Measurements from ENCODE around the gene LFNG.

LFNG gene

DNA sequence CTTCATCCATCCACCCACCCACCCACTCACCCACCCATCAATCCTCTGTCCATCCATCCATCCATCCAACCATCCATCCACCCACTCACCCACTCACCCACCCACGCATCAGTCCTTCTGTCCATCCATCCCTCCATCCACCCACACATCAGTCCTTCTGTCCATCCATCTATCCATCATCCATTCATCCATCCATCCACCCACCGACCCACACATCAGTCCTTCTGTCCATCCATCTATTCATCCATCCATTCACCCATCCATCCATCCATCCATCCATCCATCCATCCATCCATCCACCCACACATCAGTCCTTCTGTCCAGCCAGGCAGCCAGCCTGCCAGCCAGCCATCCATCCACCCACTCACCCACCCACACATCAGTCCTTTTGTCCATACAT, 27.5 kb upstream of the LFNG start:
- H3K4me3 ChIP-seq (ENCODE audit: control insufficient read depth, low read depth, low read length): no peak overlapping the region
- TF ChIP-seq, protein P1, sequence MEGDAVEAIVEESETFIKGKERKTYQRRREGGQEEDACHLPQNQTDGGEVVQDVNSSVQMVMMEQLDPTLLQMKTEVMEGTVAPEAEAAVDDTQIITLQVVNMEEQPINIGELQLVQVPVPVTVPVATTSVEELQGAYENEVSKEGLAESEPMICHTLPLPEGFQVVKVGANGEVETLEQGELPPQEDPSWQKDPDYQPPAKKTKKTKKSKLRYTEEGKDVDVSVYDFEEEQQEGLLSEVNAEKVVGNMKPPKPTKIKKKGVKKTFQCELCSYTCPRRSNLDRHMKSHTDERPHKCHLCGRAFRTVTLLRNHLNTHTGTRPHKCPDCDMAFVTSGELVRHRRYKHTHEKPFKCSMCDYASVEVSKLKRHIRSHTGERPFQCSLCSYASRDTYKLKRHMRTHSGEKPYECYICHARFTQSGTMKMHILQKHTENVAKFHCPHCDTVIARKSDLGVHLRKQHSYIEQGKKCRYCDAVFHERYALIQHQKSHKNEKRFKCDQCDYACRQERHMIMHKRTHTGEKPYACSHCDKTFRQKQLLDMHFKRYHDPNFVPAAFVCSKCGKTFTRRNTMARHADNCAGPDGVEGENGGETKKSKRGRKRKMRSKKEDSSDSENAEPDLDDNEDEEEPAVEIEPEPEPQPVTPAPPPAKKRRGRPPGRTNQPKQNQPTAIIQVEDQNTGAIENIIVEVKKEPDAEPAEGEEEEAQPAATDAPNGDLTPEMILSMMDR (conservative IDR thresholded peaks at IDR 0.05; ENCODE audit: control insufficient read depth, insufficient read depth, low read depth, low read length): no peak
- no peak for DNase-seq (ENCODE audit: low read depth)

DNA sequence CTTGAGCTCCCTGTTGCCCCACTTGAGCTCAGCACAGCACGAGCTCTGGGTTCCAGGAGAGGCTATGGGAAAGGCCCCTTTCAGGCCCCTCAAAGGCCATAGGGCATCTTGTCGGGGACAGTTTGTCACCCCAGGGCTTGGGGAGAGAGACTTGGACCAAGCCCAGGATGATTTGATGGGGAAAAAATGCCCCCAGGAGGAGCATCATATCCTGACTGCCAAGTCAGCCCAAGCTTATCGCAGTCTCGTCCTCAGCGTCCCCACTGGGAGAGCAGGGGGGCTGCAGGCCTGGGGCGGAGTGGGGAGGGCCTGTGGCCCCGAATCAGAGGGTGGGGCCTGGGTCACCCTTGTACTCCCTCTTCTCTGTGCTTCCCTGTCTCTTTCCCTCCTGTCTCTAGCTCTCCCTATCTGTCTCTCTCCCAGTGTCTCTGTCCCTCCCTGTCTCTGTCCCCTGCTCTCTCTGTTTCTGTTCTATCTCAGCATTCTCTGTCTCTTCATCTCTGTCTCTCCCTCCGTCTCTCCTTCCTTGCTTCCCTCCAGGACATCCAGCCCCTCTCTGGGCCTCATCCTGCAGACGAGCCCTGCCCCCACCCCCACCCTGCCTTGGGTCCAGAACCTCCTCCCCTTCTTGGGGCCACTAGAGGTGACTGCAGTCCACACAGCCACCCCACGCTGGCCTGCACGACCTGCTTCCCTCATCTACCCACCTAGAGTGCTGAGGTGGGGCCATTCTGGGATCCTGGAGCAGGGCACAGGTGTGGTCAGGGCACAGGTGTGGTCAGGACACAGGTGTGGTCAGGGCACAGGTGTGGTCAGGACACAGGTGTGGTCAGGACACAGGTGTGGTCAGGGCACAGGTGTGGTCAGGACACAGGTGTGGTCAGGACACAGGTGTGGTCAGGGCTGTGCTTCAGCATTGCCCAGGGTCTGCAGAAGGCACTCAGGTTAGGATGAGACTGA, 26.1 kb upstream of the LFNG start:
- DNase-seq (ENCODE audit: low read depth): no peak
- no peak overlapping the region for H3K4me3 ChIP-seq (ENCODE audit: control insufficient read depth, low read depth, low read length)
- TF ChIP-seq, protein P1 (conservative IDR thresholded peaks at IDR 0.05; ENCODE audit: control insufficient read depth, insufficient read depth, low read depth, low read length): no peak

DNA sequence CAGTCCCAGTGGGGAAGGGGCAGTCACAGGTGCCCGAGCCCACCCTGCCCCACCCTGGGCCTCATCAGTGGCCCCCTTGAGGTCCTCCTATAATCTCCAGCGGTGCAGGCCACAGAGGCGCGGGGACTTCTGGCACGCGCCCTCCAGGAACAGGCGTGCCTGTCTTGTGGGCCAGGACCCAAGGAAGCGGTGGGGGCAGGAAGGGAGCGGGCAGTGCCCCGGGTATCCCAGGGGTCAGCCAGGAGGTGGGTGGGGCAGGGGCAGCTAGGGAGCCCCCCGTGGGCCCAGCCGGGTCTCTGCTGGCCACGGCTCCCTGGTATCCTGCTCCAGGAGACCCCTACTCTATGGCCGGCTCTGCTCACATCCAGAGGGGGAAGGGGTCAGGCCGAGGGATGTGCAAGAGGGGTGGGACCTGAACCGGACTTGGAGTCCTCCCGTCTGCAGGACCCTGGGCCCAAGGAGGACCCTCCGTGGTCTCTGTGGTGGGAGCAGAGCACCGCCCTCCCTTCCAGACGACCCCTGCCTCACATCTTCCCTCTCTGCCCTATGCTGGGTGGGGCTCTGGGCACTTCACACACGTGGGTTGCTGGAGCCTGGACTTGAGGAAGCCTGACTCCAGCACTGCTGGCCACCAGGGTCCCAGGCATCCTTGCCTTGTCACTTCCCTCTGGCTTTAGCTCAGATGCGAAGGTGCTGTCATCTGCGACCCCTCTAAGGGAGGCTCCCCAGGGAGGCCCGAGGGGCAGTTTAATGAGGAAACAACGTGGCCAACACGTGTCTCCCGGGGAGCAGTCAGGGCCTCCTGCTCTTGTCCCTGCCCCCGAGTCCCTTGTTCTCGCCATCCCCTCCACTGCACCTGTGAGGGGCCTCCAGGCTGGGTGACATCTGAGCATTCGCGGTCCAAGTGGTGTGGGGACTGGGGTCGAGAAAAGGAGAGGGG, 25.1 kb upstream of the LFNG start:
- H3K4me3 ChIP-seq (ENCODE audit: control insufficient read depth, low read depth, low read length): no peak overlapping the region
- TF ChIP-seq, protein P1 (conservative IDR thresholded peaks at IDR 0.05; ENCODE audit: control insufficient read depth, insufficient read depth, low read depth, low read length): no peak
- no peak for DNase-seq (ENCODE audit: low read depth)

DNA sequence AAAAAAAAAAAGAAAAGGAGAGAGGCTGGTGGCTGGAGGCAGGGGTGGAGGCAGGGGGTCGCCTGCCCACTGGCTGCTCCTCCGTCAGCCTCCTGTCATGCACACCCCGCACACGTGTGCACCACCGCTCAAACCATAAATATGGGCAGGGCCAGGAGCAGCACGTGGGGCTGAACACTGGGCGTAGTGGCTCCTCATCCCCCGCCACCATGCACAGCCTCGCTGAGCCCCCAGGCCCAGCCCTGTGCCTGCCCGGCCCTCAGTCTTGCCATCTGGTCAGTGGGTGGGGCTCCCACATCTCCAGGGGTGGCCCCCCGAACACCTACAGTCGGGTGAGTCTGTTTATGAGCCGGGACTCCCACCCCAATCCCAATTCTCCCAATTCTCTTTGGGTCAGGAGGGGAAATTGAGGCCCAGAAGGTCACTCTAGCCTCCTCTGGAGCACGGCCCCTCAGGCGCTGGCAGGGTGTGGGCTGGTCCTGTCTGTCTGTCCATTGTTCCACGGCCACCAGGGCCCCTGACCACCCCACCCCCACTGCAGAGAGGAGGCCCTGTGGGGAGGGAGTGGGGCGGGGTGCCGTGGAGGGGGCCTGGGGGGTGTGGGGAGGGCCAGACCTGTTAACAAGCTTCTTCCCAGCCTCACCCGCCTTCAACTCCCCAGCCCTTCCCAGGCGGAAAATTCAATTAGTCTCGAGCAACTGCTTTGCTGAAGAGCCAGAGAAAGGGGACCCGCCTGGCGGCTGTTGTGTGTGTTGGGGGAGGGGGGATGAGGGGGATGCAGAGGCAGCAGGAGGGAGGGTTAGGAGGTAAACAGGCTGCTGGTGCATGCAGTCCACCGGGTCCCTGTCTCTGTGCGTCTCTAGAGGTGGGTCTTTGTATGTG, 23.9 kb upstream of the LFNG start:
- TF ChIP-seq, protein P1 (conservative IDR thresholded peaks at IDR 0.05; ENCODE audit: control insufficient read depth, insufficient read depth, low read depth, low read length): no peak
- DNase-seq (ENCODE audit: low read depth): no peak
- no peak overlapping the region for H3K4me3 ChIP-seq (ENCODE audit: control insufficient read depth, low read depth, low read length)

DNA sequence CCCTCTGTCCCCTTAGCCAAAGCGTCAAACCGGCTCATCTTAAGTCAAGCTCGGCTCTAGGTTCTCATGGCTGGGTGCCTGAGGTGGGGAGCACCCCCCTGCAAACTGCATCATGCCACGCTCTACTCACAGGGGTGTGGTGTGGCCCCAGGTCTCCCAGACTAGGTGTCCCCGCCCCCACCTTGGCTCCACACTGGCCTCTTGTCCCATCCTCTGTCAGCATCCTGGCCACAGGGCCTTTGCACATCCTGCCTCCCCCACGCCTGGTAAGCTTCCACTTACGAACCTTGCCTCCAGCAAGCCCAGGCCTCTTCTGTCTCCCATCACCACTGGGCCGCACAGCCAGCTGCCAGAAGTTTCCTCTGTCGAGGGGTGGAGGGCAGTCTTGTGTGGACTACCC, 23.2 kb upstream of the LFNG start:
- H3K4me3 ChIP-seq (ENCODE audit: control insufficient read depth, low read depth, low read length): no peak overlapping the region
- no peak for DNase-seq (ENCODE audit: low read depth)
- TF ChIP-seq, protein P1 (conservative IDR thresholded peaks at IDR 0.05; ENCODE audit: control insufficient read depth, insufficient read depth, low read depth, low read length): no peak

DNA sequence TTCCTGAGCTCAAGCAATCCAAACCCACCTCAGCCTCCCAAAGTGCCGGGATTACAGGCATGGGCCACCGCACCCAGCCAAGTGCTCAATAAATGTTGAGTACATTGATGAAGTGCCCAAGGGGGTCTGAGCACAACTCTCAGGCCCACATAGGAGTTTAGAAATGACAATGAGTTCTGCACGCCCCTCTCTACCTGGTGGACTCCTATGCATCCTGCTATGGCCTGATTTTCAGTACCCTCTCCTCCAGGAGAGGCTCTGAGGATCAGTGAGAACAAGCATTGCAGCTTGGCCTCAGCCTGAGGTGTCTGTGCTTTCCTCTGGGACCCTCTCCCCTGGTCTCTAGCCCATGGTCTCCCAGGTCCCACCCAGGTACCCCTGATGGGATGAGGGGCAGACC, 22.5 kb upstream of the LFNG start:
- TF ChIP-seq, protein P1 (conservative IDR thresholded peaks at IDR 0.05; ENCODE audit: control insufficient read depth, insufficient read depth, low read depth, low read length): no peak
- no peak overlapping the region for H3K4me3 ChIP-seq (ENCODE audit: control insufficient read depth, low read depth, low read length)
- DNase-seq (ENCODE audit: low read depth): no peak

Data from fibroblast of mammary gland (primary cell).